Thoracic aorta (tissue), 2 donors: ENCODE data around the gene ABCA12. TPM values are rescaled to one million over a fixed set of nuclear protein-coding genes. Genes with fewer than 3 reads are reported as not detected.

ENCODE experiments used
- ATAC-seq: fragments of 150-250 bp; one replicate; pipeline ENCODE4 v1.8.0; 2017; ENCODE audit warnings: low read depth; ENCODE audit not compliant: insufficient number of reproducible peaks, low FRiP score
- DNase-seq: peaks from one replicate; pipeline ENCODE4 v3.0.0-alpha.2; 2020; ENCODE audit warnings: low spot score
- H3K27ac ChIP-seq, 2 donors: fragments of 200-600 bp; sonication (generic); 1 replicate in 1 of 2; 2 replicates in 1 of 2; pipeline ENCODE4 v1.5.1; 2016; ENCODE audit warnings: mild to moderate bottlenecking in 2 of 2, moderate library complexity in 2 of 2
- H3K27me3 ChIP-seq: fragments of 200-600 bp; sonication (generic); replicated peaks from 2 replicates; pipeline ENCODE4 v1.6.0; 2016; ENCODE audit warnings: mild to moderate bottlenecking; ENCODE audit not compliant: insufficient read depth
- H3K36me3 ChIP-seq: fragments of 200-600 bp; sonication (generic); one replicate; pipeline ENCODE4 v1.5.1; 2016
- H3K4me1 ChIP-seq, 2 donors: fragments of 200-600 bp; sonication (generic); 1 replicate in 1 of 2; 2 replicates in 1 of 2; pipeline versions ENCODE4 v1.5.1 to v1.6.0; 2016; ENCODE audit warnings: low read depth in 2 of 2, mild to moderate bottlenecking in 1 of 2; ENCODE audit not compliant: control insufficient read depth in 1 of 2
- H3K4me3 ChIP-seq: fragments of 200-600 bp; sonication (generic); 2 replicates; pipeline ENCODE4 v1.5.1; 2016; ENCODE audit warnings: mild to moderate bottlenecking
- H3K9me3 ChIP-seq: fragments of 200-600 bp; sonication (generic); 2 replicates; pipeline ENCODE4 v1.5.1; 2016
- CTCF ChIP-seq: fragments of 200-600 bp; sonication (generic); IDR thresholded peaks from one replicate; pipeline ENCODE4 v1.5.1; 2019; ENCODE audit warnings: antibody characterized with exemption
- total RNA-seq, 2 donors: library from RNA; depleted of rRNA; stranded (reverse); fragments of >200 nt; gene quantifications; one replicate each; pipeline versions ENCODE4 v1.1.0 to v1.2.3, GENCODE V29; 2016

Gene ABCA12
- total RNA-seq, 2 donors from 2014 or later, result 0.14 TPM; not detected in 1

DNA sequence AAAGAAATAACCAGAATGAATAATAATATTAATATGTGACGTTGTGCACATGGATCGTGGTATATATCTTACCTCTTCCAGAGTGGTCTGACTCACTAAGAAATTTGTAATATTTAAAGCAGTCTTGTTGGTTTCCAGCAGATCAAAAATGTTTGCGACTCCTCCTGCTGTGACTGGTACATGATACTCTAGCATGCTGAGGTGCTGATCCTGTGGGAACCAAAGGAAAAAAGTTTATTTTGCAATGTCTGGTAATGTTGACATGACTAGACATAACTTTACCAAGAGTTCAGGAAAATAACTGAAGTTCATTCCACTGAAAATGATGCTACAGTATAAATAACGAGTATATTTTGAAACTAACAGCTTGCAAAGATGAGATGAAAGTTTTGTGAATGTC lies 204.4 kb downstream of the ABCA12 start:
- Histone ChIP-seq H3K27ac (no peak overlapping the region), H3K4me1 (no peaks in the 10 kb centered on the region), H3K36me3 (no peaks in the 10 kb centered on the region), H3K9me3 (no peaks in the 10 kb centered on the region), H3K27me3 (no peaks in the 10 kb centered on the region), H3K4me3 (no peak overlapping the region)
- ATAC-seq (no peak), DNase-seq (no peak)
- no peak for TF ChIP-seq CTCF

- no peak for TF ChIP-seq CTCF
- no peak overlapping the region for H3K4me3 ChIP-seq
- H3K27ac ChIP-seq, result no peak overlapping the region
- H3K36me3 ChIP-seq, result no peaks in the 10 kb centered on the region
- H3K4me1 ChIP-seq, result no peaks in the 10 kb centered on the region
- ATAC-seq, result no peak
- no peaks in the 10 kb centered on the region for H3K27me3 ChIP-seq
- no peaks in the 10 kb centered on the region for H3K9me3 ChIP-seq
- DNase-seq, result no peak
Observed at GRCh38 chr2:214904634-214905033, 233.8 kb downstream of the ABCA12 start.

DNA sequence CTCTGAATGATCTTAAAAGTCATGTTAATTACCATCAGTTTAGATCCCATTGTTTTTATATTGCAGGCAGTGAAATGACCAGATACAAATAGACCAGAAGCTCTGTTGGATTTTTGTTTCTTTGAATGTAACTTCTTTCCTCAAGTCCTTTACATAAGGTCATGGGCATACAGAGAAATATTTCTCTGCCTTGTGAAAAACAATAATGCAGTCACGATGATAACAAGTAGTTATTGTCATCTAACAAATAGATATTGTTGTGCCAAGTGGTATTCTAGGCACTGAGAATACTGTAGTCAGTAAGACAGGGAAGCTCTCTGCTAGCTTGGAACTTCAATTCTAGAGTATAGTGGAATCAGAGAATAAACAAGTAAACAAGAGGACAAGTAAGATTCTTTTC lies 234.2 kb downstream of the ABCA12 start:
- Histone ChIP-seq H3K4me1 (no peaks in the 10 kb centered on the region), H3K9me3 (no peaks in the 10 kb centered on the region), H3K27ac (no peak overlapping the region), H3K27me3 (no peaks in the 10 kb centered on the region), H3K36me3 (no peaks in the 10 kb centered on the region), H3K4me3 (no peak overlapping the region)
- no peak for ATAC-seq
- DNase-seq, result no peak
- no peak for TF ChIP-seq CTCF

- no peaks in the 10 kb centered on the region for H3K9me3 ChIP-seq
- H3K4me3 ChIP-seq, result no peak overlapping the region
- H3K36me3 ChIP-seq, result no peaks in the 10 kb centered on the region
- no peak for DNase-seq
- ATAC-seq, result no peak
- H3K4me1 ChIP-seq, result no peaks in the 10 kb centered on the region
- no peak overlapping the region for H3K27ac ChIP-seq
- H3K27me3 ChIP-seq, result no peaks in the 10 kb centered on the region
- TF ChIP-seq CTCF, result no peak
Observed at GRCh38 chr2:214902286-214902685, 236.1 kb downstream of the ABCA12 start.

DNA sequence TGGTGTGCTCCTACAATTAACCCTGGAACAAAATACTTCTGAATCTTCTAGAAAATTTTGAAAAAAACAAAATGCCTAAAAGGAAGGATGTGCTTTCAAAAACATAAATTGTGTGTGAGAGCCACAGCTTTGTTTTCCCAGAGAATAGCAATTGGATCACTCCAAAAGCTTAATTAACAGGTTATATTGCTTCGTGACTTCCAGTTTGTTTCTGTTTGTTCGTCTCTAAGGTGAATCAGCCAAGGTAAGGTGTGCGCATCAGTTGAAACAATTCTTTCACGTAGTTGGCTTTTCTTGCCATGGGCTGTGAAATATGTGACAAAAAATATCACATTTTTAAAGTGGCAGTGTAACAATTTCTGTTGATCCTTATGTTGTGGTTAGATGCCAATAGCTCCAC lies 238.7 kb downstream of the ABCA12 start:
- TF ChIP-seq CTCF, result no peak
- ATAC-seq, result no peak
- Histone ChIP-seq H3K36me3 (no peaks in the 10 kb centered on the region), H3K4me1 (no peaks in the 10 kb centered on the region), H3K4me3 (no peak overlapping the region), H3K27ac (no peak overlapping the region), H3K27me3 (no peaks in the 10 kb centered on the region), H3K9me3 (no peaks in the 10 kb centered on the region)
- no peak for DNase-seq
